Stimulated activated CD8-positive, alpha-beta memory T cell treated with anti-CD3 and anti-CD28 coated beads, Interleukin-2, amount 100 ng/mL, for 1 hour (primary cell): ENCODE data around the gene PRKCB.

Experiments used
- DNase-seq, 2 donors: peaks; one replicate each; pipeline ENCODE4 v3.0.0-alpha.2; 2020; ENCODE audit warnings: low read depth in 2 of 2

Gene PRKCB

DNA sequence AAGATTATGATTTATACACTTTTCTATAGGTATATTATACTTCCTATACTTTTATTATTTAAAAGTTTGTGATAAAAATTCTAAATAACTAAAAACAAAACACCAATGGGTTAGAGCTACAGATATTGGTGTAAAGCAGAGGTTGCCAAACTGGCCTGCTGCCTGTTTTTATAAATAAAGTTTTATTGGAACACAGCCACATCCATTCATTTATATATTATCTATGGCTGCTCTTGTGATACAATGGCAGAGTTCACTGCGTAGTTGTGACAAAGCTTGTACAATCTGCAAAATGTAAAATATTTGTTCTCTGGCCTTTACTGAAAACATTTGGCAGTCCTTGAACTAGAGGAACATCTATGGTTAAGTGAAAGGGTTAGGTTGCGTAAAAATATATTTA is 208.7 kb downstream of the PRKCB start:
- DNase-seq, result no peak

DNA sequence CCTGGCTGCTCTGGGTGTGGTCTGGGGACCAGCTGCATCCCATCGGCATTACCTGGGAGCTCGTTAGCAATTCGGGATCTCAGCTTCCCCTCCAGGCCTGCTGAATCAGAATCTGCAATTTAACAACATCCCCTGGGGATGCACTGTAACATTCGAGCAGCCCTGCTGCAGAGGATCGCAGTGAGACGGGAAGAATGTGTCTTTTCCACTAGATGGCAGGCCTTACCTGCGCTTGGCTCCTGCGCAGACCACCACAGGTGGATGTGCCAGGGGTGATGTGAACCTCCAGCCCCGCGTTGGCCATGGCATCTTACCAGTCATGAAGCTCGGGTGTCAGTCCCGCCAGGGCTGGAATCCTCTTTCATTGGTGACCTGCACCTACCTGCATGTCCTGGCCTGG is 209.9 kb downstream of the PRKCB start:
- DNase-seq, result no peak

DNA sequence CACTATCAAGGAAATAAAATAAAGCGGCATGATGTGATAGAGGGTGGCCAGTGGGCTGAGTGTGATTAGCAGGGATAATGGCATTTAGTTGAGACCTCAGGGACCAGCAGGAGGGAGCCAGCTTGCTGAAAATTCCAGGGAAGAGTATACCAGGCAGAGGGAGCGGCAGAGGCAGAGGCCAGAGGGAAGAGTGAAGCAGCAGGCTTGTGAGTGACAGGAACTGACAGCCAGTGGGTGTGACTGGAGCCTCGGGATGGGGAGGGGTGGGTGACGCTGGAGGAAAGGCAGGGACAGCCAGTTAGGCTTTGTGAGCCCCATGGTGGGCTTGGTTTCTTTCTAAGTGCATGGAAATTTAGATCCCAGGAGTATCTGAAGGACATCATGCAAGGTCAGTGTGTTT is 210.7 kb downstream of the PRKCB start:
- no peak for DNase-seq

DNA sequence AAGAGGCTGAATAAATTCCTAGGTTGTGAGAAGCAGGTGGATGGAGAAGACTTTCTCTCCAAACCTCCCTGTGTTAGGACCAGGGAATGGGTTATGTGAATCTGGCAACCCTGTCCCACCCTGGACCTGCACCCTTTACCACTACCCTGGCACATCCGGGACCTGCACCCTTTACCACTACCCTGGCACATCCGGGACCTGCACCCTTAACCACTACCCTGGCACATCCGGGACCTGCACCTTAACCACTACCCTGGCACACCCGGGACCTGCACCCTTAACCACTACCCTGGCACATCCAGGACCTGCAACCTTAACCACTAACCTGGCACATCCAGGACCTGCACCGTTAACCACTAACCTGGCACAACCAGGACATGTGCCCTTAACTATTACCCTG is 213.3 kb downstream of the PRKCB start:
- DNase-seq, result no peak

DNA sequence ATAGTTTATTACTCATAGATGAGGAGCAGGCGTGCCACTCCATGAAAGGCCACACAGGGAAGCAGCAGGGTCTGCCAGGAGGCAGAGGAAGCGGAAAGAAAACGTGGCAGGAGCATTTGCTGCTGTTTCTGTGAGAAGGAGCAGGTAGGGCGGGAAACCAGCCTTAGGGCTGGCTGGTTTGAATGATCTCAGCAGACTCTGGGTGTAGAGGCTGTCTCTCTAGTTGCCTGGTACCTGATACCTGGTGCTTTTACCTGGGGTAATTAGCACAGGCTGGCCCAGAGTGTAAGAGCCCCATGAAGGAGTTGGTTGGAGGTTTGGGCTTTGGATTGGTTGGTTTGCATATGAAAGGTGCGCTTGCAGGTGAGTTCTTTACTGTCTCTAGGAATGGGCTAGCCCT is 215.3 kb downstream of the PRKCB start:
- DNase-seq, result no peak

DNA sequence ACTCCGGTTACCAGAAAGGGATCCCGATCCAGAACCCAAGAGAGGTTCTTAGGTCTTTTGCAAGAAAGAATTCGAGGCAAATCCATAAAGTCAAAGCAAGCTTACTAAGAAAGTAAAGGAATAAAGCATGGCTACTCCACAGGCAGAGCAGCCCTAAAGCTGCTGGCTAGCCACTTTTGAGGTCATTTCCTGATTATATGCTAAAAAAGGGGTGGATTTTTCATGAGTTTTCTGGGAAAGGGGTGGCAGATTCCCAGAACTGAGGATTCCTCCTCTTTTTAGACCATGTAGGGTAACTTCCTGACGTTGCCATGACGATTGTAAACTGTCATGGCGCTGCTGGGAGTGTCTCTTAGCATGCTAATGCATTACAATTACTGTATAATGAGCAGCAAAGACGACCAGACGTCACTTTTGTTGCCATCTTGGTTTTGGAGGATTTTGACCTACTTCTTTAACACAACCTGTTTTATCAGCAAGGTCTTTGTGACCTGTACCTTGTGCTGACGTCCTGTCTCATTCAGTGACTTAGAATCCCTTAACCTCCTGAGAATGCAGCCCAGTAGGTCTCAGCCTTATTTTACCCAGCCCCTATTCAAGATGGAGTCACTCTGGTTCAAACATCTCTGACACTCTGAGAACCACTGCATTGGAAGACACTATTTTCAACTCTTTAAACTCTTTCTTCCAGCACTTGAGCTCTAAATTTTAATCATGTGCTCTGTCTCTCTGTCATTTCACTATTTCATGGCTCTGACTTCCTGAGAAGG is 216.7 kb downstream of the PRKCB start:
- DNase-seq, result no peak

DNA sequence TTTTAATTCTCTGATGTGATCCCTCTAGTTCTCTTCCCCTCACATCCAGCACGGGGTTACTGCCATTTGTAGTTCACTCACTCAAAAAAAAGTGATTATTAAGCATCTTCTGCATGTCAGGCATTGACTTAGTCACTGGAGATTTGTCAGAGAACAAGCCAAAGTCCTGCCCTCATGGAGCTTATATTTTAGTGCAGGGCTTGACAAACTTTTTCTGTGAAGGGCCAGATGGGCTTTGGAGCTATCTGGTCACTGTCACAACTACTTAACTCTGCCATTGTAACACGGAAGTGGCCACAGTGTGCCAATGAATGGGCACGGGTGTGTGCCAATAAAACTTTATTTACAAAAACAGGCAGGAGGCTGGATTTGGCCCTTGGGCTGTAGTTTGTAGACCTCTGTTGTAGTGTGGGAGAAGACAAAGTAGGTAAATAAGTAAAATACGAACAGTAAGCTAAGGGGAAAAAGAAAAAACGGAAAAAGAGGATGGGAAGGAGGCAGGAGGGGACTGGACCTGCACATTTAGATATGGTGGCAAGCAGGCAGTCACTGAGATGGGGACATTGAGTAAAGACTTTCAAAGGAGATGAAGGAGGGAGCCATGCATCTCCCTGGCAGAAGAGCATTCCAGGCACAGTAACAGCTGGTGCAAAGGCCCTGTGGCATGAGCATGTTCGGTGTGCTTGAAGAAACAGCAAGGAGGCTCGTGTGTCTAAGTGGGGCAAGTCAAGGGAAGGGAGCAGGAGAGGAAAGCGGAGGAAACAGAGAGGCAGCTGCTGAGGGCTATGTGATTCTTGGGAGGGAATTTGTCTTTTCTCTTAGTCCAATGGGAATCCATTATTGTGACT is 217.5 kb downstream of the PRKCB start:
- no peak for DNase-seq

DNA sequence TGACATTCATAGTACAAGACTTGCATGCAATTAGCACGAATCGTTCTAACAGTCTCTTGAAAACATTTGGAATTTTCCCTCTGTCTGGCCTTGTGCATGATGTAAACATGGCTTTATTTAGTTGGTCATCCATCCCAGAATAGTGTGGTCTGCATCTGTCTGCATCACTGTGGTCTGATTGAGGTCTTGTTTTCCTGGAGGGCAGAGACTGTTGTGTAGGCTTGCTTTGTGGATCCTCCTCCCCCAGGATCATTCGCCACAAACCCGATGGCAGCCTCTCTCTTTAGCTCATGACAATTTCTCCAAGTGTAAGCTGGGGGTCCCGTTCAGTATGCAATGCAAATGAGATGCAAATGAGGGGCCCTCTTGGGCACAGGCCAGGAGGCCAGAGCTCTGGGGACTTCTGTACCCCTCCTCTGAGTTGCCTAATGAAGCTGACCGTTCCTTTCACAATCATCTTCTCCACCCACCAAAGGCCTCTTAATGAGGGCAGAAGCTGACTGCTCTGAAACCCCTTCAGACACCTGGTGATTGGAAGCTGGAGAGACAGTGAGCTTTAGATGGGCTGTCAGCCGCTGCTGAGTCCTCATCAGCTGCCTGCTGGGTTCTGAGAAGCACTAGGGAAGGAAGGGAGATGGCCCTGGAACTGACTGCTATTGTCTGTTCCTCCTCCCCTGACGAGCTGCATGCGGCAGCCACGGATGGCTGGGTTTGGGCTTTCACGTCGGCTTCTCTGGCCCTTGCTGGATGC is 219.1 kb downstream of the PRKCB start:
- no peak for DNase-seq

DNA sequence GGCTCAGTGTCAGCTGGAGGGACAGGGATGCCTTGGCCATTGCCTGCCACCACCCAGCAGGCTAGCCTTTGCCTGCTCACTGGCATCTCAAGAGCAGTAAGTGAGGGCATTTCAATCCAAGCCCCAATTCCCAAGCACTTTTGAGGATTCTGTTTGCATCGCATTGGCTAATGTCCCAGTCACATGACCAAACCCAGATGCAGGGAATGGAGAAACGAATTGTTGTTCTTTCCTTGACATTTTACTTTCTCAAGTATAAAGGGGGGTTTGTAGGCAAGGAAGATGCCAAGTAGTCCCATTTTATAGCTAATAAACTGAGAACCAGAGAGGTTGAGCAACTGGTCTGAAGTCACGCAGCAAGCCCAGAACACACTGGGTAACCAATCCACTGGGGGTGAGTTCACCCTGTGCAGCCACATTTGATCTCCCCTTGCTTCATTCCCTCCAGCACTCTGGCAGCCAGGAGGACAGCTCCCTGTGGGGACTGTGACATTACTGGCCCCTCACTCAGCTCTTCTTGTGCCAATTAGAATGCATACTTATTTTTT is 226.6 kb downstream of the PRKCB start:
- DNase-seq, result no peak

DNA sequence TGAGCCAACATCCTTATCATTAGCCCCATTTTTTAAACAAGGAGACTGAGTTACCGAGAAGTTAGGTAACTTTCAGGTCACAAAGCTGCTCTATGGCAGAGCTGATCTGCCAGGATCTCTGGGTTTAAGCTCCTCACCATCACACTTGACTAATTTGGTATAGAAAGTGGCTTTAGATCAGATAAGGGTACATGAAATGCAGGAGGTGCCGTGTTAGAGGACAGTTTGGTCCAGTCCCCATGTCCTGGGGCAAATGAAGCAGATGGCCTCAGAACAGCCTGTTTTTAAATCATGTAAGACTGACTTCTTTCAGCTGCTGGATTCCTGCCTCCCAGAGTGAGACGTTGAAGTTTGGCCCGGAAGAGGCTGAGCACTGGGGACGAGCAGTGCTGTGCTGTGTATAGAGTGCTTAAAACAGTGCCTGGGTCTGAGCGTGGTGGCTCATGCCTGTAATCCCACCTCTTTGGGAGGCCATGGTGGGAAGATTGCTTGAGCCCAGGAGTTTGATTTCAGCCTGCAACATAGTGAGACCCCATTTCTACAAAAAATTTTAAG is 233.3 kb downstream of the PRKCB start:
- no peak for DNase-seq

DNA sequence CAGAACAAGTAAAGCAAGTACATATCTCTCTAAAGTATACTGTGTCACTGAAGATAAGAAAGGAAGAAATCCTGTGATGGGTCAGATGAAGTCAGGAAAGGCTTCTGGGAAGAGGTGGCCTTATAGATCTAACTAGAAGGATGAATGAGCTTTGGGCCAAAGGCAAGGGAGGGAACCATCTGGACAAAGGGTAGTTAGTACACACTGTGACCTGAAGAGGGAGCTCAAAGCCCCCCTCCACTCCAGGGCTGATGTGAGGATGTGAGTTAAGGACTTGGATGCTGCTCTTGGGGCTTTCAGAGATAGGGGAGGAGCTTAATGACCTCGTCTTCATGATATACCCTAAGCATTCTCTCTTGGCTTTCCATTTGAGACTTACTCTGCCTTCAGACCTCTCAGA is 235.1 kb downstream of the PRKCB start:
- no peak for DNase-seq

DNA sequence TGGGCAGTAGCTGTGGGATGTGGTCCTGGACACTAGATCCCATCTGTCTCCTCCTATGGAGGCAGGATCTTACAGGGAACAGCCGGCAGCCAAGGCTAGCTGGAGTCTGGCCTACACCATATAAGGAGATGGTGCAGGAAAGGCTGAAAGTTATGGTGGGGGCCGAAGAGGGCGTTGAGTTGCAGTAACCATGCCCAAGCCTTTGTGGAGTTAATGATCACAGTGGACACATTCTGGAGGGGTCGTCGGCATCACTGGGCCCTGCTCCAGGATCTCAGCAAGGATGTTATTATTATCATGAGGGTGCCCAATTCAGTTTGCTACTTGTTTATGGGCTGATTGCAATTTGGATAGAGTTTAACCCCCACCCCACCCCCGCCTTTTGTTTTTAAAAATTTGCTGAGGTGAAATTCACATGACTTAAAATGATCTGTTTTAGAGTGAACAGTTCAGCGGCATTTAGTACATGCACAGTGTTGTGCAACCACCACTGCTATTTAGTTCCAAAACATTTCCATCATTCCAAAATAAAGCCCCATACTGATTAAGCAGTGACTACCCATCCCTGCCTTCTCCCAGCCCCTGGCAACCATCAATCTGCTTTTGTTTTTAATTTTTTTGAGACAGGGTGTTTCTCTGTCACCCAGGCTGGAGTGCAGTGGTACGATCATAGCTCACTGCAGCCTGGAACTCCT is 236.0 kb downstream of the PRKCB start:
- no peak for DNase-seq

DNA sequence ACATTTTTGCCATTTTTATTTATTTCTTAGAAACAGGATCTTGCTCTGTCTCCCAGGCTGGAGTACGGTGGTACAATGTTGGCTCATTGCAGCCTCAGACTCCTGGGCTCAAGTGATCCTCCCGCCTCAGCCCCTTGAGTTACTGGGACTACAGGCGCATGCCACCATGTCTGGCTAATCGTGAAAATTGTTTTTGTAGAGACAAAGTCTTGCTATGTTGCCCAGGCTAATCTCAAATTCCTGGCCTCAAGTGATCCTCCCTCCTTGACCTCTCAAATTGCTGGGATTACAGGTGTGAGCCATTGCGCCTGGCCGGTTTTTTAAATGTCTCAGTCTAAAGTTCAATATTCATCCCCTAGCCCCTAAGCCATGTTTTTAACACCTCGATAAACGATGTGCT is 237.5 kb downstream of the PRKCB start:
- DNase-seq, result no peak

DNA sequence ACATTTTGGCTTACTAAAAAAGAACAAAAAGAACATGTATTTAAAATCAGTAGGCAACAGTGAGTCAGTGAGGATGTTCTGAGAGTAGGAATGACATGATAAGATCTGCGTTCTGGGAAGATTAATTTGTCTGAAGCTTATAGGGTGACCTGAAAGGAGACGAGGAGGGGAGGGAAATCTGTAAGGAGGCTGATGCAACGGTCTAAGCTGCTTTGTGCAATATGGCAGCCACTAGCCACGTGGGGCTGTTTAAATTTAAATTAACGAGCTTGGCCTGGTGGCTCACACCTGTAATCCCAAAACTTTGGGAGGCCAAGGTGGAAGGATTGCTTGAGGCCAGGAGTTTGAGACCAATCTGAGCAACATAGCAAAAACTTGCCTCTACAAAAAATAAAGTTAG is 238.8 kb downstream of the PRKCB start:
- no peak for DNase-seq

DNA sequence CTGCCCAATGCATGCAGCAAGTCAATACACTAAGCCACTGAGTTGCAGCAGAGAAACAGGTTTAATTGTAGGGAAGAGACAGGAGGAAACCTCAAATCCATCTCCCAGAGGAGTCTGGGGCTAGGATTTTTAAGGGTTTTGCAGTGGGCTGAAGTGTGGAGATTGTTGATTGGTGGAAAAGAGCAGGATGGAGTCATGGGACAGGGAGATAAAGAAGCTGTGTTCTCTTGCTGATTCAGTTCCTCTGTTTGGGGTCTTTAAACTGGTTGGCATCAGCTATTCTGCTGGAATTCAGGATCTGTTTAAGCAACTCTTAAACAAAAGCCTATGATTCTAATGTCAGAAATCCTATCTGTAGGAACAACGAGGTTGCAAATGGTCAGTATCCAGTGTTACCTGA is 239.5 kb downstream of the PRKCB start:
- no peak for DNase-seq

DNA sequence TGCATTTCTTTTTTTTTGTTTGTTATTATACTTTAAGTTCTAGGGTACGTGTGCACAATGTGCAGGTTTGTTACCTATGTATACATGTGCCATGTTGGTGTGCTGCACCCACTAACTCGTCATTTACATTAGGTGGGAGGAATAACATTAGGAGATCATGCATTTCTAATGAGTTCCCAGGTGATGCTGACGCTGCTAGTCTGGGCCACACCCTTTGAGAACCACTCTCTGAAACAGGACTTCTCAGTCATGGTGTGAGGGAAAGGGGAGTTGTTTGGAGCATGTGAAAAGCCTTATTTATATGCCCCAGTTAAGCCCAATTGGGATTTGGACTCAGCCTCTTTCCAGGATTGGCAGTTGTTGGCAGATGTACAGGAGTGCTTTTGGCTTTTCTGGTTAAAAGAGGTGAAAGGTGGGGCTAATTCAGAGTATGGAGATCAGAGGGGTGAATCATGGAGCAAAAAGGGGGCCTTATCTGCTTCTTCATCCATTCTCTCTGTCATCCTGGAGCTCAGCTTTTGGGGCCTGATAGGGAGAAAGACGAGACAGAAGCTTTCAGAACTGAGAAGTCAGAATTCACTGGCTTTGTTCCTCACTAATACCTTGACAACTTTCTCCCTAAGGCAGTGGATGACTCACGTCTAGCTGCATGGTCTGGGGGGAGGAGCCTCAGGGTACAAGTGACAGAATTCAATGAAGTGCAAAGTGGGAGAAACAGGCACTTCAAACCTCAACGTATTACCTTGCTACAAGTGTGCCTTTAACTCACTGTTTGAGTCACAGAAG is 240.3 kb downstream of the PRKCB start:
- DNase-seq, result no peak

DNA sequence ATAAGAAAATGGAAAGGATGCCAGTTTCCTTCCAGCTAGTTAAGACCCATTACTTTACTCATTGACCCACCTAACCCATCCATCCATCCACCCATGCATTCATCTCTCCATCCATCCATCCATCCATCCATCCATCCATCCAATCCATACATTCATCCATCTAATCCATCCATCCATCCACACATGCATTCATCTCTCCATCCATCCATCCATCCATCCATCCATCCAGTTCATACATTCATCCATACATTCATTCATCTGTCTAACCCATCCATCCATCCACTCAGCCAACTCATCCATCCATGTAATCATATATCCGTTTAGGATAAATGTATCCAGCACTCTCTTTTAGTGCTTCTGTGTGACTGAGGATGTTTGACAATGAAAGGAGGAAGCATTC is 241.5 kb downstream of the PRKCB start:
- no peak for DNase-seq

DNA sequence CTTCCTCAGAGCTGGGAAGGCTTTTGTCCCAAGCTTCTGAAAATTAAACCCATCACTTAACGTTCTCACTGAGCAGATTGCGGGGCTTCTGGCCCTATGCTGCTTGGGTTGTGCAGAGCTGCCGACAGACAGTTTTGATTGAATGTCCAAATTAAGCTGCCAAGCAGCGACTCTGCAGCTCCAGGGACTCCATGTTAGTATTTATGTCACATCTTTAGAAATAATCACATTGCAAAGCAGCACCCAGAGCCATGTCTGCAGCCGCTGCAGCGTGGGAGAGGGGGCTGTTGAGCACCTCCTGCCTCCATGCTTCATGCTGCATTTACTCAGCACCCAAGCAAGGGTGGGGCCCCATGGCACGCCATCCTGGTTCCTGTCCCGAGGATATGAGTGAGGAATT is 242.2 kb downstream of the PRKCB start:
- no peak for DNase-seq

DNA sequence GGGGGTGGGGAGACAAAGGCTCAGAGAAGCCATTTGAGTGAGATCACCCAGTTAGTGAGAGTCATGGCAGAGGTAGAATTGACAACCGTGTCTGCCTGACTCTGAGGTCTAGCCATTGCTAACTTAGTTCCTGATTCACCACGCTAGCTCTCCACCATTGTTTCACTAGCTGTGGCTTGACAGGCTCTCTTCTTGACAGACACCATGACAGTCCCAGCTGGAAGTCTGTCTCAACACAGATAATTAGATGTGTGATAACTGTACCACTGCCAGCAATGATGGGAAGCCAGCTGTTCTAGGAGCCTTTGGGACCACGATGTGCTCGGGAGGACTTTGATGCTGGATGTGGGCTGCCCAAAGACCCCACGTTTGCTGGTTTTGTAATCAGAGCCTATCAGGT is 249.9 kb downstream of the PRKCB start:
- no peak for DNase-seq

DNA sequence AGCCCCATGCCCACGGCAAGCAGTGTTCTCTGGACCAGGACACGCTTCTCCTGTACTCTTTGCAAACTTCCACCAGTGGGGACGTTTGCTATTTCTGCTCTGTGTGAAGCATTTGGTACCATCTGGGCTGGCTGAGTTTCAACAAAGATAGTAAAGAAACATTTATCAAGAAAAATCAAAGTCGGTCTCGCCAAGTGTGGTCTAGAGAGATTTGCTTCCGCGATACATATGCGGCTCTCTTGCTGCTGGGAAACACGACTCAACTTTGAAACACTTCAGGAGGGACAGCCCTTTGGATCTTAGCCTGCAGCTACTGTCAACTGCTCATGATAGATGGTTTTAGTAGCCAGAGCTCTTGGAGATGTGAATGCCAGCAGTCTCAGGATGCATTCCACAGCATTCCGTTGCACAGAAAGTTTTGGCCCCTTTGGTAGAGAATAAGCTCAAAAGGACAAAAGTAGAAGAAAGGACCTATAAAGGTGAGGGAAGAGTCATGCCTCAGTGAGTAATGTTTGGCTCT is 252.2 kb downstream of the PRKCB start:
- DNase-seq, result no peak
